ENCODE data around the gene GATAD2A.

Gene GATAD2A

GRCh38 chr19:19457671-19458070 lies 52.2 kb downstream of the GATAD2A start:
- Histone ChIP-seq H3K9ac (ENCODE audit: low read length) (no peak overlapping the region), H3K36me3 (ENCODE audit: insufficient read depth, low read length) (peaks cover 5% of the 10 kb centered on the region), H3K9me3 (ENCODE audit: low read length) (no peaks in the 10 kb centered on the region), H3K27me3 (ENCODE audit: control insufficient read depth in 1 of 2, insufficient read depth in 2 of 2, low read length in 2 of 2) (no peaks in the 10 kb centered on the region), H3K4me3 (ENCODE audit: low read depth in 1 of 2, low read length in 2 of 2) (no peak overlapping the region), H3K27ac (ENCODE audit: low read depth, low read length) (no peak overlapping the region), H3K4me1 (ENCODE audit: insufficient read depth, low read length) (peaks cover 42% of the 10 kb centered on the region)

- no peaks in the 10 kb centered on the region for H3K27me3 ChIP-seq (ENCODE audit: control insufficient read depth in 1 of 2, insufficient read depth in 2 of 2, low read length in 2 of 2)
- no peaks in the 10 kb centered on the region for H3K9me3 ChIP-seq (ENCODE audit: low read length)
- peaks cover 5% of the 10 kb centered on the region for H3K36me3 ChIP-seq (ENCODE audit: insufficient read depth, low read length)
- H3K27ac ChIP-seq (ENCODE audit: low read depth, low read length), result no peak overlapping the region
- H3K9ac ChIP-seq (ENCODE audit: low read length), result no peak overlapping the region
- H3K4me1 ChIP-seq (ENCODE audit: insufficient read depth, low read length), result peaks cover 48% of the 10 kb centered on the region
- no peak overlapping the region for H3K4me3 ChIP-seq (ENCODE audit: low read depth in 1 of 2, low read length in 2 of 2)
Observed at GRCh38 chr19:19458110-19458816, 52.8 kb downstream of the GATAD2A start.

GRCh38 chr19:19459073-19459472 lies 53.6 kb downstream of the GATAD2A start:
- H3K36me3 ChIP-seq (ENCODE audit: insufficient read depth, low read length), result peaks cover 5% of the 10 kb centered on the region
- peaks cover 56% of the 10 kb centered on the region for H3K4me1 ChIP-seq (ENCODE audit: insufficient read depth, low read length)
- H3K27me3 ChIP-seq (ENCODE audit: control insufficient read depth in 1 of 2, insufficient read depth in 2 of 2, low read length in 2 of 2), result no peaks in the 10 kb centered on the region
- no peak overlapping the region for H3K4me3 ChIP-seq (ENCODE audit: low read depth in 1 of 2, low read length in 2 of 2)
- no peak overlapping the region for H3K27ac ChIP-seq (ENCODE audit: low read depth, low read length)
- H3K9me3 ChIP-seq (ENCODE audit: low read length), result no peaks in the 10 kb centered on the region
- H3K9ac ChIP-seq (ENCODE audit: low read length), result no peak overlapping the region

DNA sequence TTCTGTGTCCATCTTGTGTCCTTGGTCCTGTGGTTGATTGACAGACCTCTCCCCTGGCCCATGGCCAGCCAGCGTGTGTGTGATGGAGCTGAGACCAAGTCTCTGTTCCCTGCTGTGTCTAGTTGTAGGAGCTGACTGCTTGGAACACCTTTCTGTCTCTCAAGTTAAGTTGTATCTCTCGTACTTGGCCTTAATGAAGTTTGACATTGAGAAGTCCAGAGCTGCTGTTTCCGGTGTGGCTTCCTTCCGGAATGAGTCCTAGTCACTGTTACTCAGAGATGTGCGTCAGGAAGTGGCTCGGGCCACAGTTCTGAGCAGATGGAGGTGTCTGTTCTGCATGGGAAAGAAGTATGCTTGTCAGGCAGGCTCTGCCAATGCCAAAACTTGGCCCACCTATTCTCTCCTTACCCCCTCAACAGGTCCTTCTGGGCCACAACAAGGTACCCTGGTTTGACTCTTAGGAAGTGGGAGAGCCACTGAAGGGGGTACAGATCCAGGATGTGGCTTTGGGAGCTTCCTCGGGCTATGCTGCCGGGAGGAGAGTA lies 54.3 kb downstream of the GATAD2A start:
- peaks cover 64% of the 10 kb centered on the region for H3K4me1 ChIP-seq (ENCODE audit: insufficient read depth, low read length)
- no peak overlapping the region for H3K9ac ChIP-seq (ENCODE audit: low read length)
- no peaks in the 10 kb centered on the region for H3K9me3 ChIP-seq (ENCODE audit: low read length)
- peaks cover 5% of the 10 kb centered on the region for H3K36me3 ChIP-seq (ENCODE audit: insufficient read depth, low read length)
- peak overlapping the region in 1 of 2 donors; percentile 30 for H3K4me3 ChIP-seq (ENCODE audit: low read depth in 1 of 2, low read length in 2 of 2)
- H3K27me3 ChIP-seq (ENCODE audit: control insufficient read depth in 1 of 2, insufficient read depth in 2 of 2, low read length in 2 of 2), result no peaks in the 10 kb centered on the region
- H3K27ac ChIP-seq (ENCODE audit: low read depth, low read length), result peak overlapping the region; percentile 68

GRCh38 chr19:19460258-19460731 lies 54.8 kb downstream of the GATAD2A start:
- Histone ChIP-seq H3K36me3 (ENCODE audit: insufficient read depth, low read length) (peaks cover 7% of the 10 kb centered on the region), H3K9me3 (ENCODE audit: low read length) (no peaks in the 10 kb centered on the region), H3K27ac (ENCODE audit: low read depth, low read length) (peak overlapping the region; percentile 68), H3K27me3 (ENCODE audit: control insufficient read depth in 1 of 2, insufficient read depth in 2 of 2, low read length in 2 of 2) (no peaks in the 10 kb centered on the region), H3K4me1 (ENCODE audit: insufficient read depth, low read length) (peaks cover 65% of the 10 kb centered on the region), H3K9ac (ENCODE audit: low read length) (no peak overlapping the region), H3K4me3 (ENCODE audit: low read depth in 1 of 2, low read length in 2 of 2) (peak overlapping the region in 1 of 2 donors; percentile 30)

- H3K9me3 ChIP-seq (ENCODE audit: low read length), result no peaks in the 10 kb centered on the region
- no peak overlapping the region for H3K9ac ChIP-seq (ENCODE audit: low read length)
- peak overlapping the region in 1 of 2 donors; percentile 30 for H3K4me3 ChIP-seq (ENCODE audit: low read depth in 1 of 2, low read length in 2 of 2)
- H3K4me1 ChIP-seq (ENCODE audit: insufficient read depth, low read length), result peaks cover 65% of the 10 kb centered on the region
- H3K27me3 ChIP-seq (ENCODE audit: control insufficient read depth in 1 of 2, insufficient read depth in 2 of 2, low read length in 2 of 2), result no peaks in the 10 kb centered on the region
- H3K36me3 ChIP-seq (ENCODE audit: insufficient read depth, low read length), result peaks cover 13% of the 10 kb centered on the region
- peak overlapping the region; percentile 68 for H3K27ac ChIP-seq (ENCODE audit: low read depth, low read length)
Observed at GRCh38 chr19:19460761-19461265, 55.3 kb downstream of the GATAD2A start.

- H3K4me1 ChIP-seq (ENCODE audit: insufficient read depth, low read length), result peaks cover 65% of the 10 kb centered on the region
- peaks cover 17% of the 10 kb centered on the region for H3K36me3 ChIP-seq (ENCODE audit: insufficient read depth, low read length)
- H3K4me3 ChIP-seq (ENCODE audit: low read depth in 1 of 2, low read length in 2 of 2), result peak overlapping the region in 1 of 2 donors; percentile 30
- H3K27ac ChIP-seq (ENCODE audit: low read depth, low read length), result peak overlapping the region; percentile 68
- no peak overlapping the region for H3K9ac ChIP-seq (ENCODE audit: low read length)
- H3K27me3 ChIP-seq (ENCODE audit: control insufficient read depth in 1 of 2, insufficient read depth in 2 of 2, low read length in 2 of 2), result no peaks in the 10 kb centered on the region
- no peaks in the 10 kb centered on the region for H3K9me3 ChIP-seq (ENCODE audit: low read length)
Observed at GRCh38 chr19:19461306-19461670, 55.8 kb downstream of the GATAD2A start.

DNA sequence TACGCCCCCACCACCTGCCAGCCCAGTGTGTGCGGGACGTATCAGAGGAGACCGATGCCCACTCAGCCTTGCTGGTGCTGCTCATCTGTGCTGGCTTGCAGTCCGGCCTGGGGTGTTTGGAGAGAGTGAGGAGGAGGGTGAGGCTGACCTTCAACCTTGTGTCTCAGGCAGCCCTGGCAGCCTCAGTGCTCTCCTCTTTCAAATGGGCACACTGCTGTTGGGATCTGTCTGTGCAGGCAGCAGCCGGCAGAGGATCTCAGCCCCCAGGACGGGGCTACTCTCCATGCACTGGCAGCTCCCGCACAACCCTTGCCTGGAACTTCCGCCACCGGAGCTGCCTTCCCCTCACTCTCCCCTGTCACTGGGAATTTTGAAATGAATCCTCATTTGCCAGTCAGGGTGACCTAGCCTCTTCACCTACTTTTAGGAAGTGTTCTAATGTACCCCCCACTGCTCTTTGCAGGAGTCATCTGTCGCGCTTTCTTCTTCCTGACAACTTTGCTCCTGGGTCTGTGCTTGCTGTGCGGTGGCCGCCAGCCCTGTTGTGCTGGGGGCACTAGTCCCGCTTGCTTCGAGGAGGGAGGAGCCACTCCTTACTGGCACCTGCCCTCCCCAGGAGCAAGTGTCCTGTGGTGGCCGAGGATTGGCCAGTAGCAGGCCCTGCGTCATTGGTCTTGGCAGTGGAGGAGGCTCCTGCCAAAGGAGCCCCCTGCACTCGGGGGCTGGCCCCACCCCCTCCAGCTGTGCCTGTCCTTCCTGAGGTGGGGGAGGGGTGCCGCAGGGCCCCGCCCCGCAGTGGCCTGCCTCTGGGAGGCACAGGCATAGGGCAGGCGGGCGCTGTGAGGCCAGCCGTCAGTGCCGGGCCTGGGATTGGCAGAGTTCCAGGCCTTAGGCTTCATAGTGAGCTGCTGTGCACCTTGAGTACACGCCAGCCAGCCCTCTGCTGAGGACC lies 56.5 kb downstream of the GATAD2A start:
- Histone ChIP-seq H3K36me3 (ENCODE audit: insufficient read depth, low read length) (peaks cover 22% of the 10 kb centered on the region), H3K9me3 (ENCODE audit: low read length) (no peaks in the 10 kb centered on the region), H3K4me3 (ENCODE audit: low read depth in 1 of 2, low read length in 2 of 2) (peak overlapping the region; percentile 9 to 33), H3K4me1 (ENCODE audit: insufficient read depth, low read length) (peaks cover 65% of the 10 kb centered on the region), H3K9ac (ENCODE audit: low read length) (peak overlapping the region; percentile 12), H3K27ac (ENCODE audit: low read depth, low read length) (peak overlapping the region; percentile 68), H3K27me3 (ENCODE audit: control insufficient read depth in 1 of 2, insufficient read depth in 2 of 2, low read length in 2 of 2) (no peaks in the 10 kb centered on the region)

DNA sequence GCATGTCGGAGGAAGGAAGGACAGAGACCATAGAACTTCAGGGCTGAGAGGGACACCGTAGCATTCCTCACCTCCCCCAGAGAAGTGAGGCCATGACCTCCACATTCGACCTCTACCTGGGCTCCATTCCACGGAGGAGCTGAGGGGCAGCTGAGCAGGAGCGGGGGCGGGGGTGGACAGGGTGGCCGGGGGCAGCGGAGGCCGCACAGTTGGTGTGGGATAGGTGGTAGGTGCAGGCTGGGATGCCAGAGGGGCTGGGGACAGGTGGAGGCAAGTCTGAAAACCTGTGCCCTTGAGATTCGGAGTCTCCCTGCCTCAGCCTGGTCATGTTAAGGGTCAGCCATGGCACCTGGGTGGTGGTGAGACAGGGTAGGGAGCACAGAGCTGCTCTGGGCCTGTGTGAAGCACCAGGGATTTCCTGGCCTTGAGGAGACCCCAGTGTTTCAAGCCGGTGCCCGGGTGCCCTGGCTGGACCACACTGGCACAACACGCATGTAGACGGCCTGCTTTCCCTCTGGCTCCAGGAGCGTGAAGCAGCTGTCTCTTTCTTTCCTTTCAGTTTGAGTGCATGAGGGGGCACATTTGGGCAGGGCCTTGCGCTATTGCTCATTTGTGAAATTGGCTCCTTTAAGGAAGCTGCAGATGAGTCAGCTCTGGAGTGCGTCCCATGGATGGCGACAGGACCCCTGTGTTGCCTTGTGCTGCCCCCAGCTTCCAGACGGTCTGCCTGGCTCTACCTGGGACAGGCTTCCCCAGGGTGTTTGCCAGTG lies 58.1 kb downstream of the GATAD2A start:
- H3K27me3 ChIP-seq (ENCODE audit: control insufficient read depth in 1 of 2, insufficient read depth in 2 of 2, low read length in 2 of 2), result no peaks in the 10 kb centered on the region
- H3K36me3 ChIP-seq (ENCODE audit: insufficient read depth, low read length), result peaks cover 19% of the 10 kb centered on the region
- peak overlapping the region; percentile 15 for H3K9ac ChIP-seq (ENCODE audit: low read length)
- H3K9me3 ChIP-seq (ENCODE audit: low read length), result peaks cover 13% of the 10 kb centered on the region
- peaks cover 64% of the 10 kb centered on the region for H3K4me1 ChIP-seq (ENCODE audit: insufficient read depth, low read length)
- H3K4me3 ChIP-seq (ENCODE audit: low read depth in 1 of 2, low read length in 2 of 2), result peak overlapping the region in 1 of 2 donors; percentile 35
- peak overlapping the region; percentile 68 for H3K27ac ChIP-seq (ENCODE audit: low read depth, low read length)

- Histone ChIP-seq H3K4me3 (ENCODE audit: low read depth in 1 of 2, low read length in 2 of 2) (peak overlapping the region in 1 of 2 donors; percentile 35), H3K9me3 (ENCODE audit: low read length) (peaks cover 17% of the 10 kb centered on the region), H3K9ac (ENCODE audit: low read length) (peak overlapping the region; percentile 15), H3K27ac (ENCODE audit: low read depth, low read length) (peak overlapping the region; percentile 68), H3K36me3 (ENCODE audit: insufficient read depth, low read length) (peaks cover 19% of the 10 kb centered on the region), H3K27me3 (ENCODE audit: control insufficient read depth in 1 of 2, insufficient read depth in 2 of 2, low read length in 2 of 2) (no peaks in the 10 kb centered on the region), H3K4me1 (ENCODE audit: insufficient read depth, low read length) (peaks cover 54% of the 10 kb centered on the region)
Observed at GRCh38 chr19:19464339-19465098, 59.0 kb downstream of the GATAD2A start.
